PC-3 (cell line): Measurements from ENCODE around the gene ZEB2. TPM values are rescaled to one million over a fixed set of nuclear protein-coding genes. Genes with fewer than 3 reads are reported as not detected.
A peak's percentile ranks its signal among the peaks of the same experiment; 100 is the strongest.

Source experiments
- ATAC-seq: fragments of 200-7000 bp; cut with Tn5 transposase; 2 replicates; pipeline ENCODE4 v1.9.1; 2020; ENCODE audit warnings: mild to moderate bottlenecking, moderate library complexity
- BruUV-seq: library from RNA; stranded (reverse); fragments of 400-500 nt; replicated peaks from 2 replicates; lab custom pipeline; 2021; lab: Mats Ljungman, UMichigan
- CTCF ChIA-PET: fragments of 300-600 bp; sonication (Branson Sonifier 250); formaldehyde crosslinking; loops from one replicate; lab custom pipeline; 2022; ENCODE audit warnings: antibody characterized with exemption; lab: Charles Lee
- POLR2A ChIA-PET: fragments of 300-600 bp; sonication (Branson Sonifier 250); formaldehyde crosslinking; loops from one replicate; lab custom pipeline; 2022; ENCODE audit warnings: antibody characterized with exemption; ENCODE audit not compliant: unreplicated experiment; lab: Charles Lee
- DNase-seq: peaks from one replicate; pipeline ENCODE4 v3.0.0-alpha.2; 2015
- H2AFZ ChIP-seq: fragments of 300-600 bp; sonication (generic); 2 replicates; pipeline ENCODE4 v1.6.0; 2016; ENCODE audit warnings: antibody characterized with exemption, low read length
- H3F3A ChIP-seq: fragments of 300-600 bp; sonication (generic); one replicate; pipeline ENCODE4 v1.6.0; 2017; ENCODE audit warnings: antibody characterized with exemption, low read length, control low read depth, mild to moderate bottlenecking; ENCODE audit not compliant: unreplicated experiment
- H3K27ac ChIP-seq: fragments of 300-600 bp; sonication (generic); 2 replicates; pipeline ENCODE4 v1.5.1; 2016; ENCODE audit warnings: mild to moderate bottlenecking, low read length
- H3K27me3 ChIP-seq: fragments of 300-600 bp; sonication (generic); 2 replicates; pipeline ENCODE4 v1.6.1; 2016; ENCODE audit warnings: low read length, mixed read lengths
- H3K36me3 ChIP-seq: fragments of 300-600 bp; sonication (generic); 2 replicates; pipeline ENCODE4 v1.6.1; 2016; ENCODE audit warnings: low read depth, mixed run types, low read length, mixed read lengths
- H3K4me1 ChIP-seq: fragments of 300-600 bp; sonication (generic); 2 replicates; pipeline ENCODE4 v1.5.1; 2016; ENCODE audit warnings: low read length; ENCODE audit not compliant: insufficient read depth
- H3K4me2 ChIP-seq: fragments of 300-600 bp; sonication (generic); 2 replicates; pipeline ENCODE4 v1.6.0; 2016; ENCODE audit warnings: low read length
- H3K4me3 ChIP-seq: fragments of 300-600 bp; sonication (generic); 2 replicates; pipeline ENCODE4 v1.5.1; 2016; ENCODE audit warnings: mild to moderate bottlenecking, low read length, mixed read lengths
- H3K79me2 ChIP-seq: fragments of 300-600 bp; sonication (generic); 2 replicates; pipeline ENCODE4 v1.6.1; 2017; ENCODE audit warnings: low read length, mixed read lengths
- H3K9ac ChIP-seq: fragments of 300-600 bp; sonication (generic); 2 replicates; pipeline ENCODE4 v1.6.0; 2016; ENCODE audit warnings: mild to moderate bottlenecking, low read length
- H3K9me2 ChIP-seq: fragments of 300-600 bp; sonication (generic); replicated peaks from 2 replicates; pipeline ENCODE4 v1.6.1; 2016; ENCODE audit warnings: mixed run types, low read length, mixed read lengths
- H3K9me3 ChIP-seq: fragments of 300-600 bp; sonication (generic); 2 replicates; pipeline ENCODE4 v1.6.1; 2016; ENCODE audit warnings: low read length, mixed read lengths
- H4K20me1 ChIP-seq: fragments of 300-600 bp; sonication (generic); 2 replicates; pipeline ENCODE4 v1.6.1; 2016; ENCODE audit warnings: low read length, mixed read lengths
- EZH2 ChIP-seq: fragments of 300-600 bp; sonication (generic); IDR thresholded peaks from one replicate; pipeline ENCODE4 v1.6.1; 2017; ENCODE audit warnings: antibody characterized with exemption, mild to moderate bottlenecking, low read length; ENCODE audit not compliant: unreplicated experiment
- EZH2phosphoT487 ChIP-seq: fragments of 300-600 bp; sonication (generic); IDR thresholded peaks from 2 replicates; pipeline ENCODE4 v1.6.1; 2018; ENCODE audit warnings: mild to moderate bottlenecking, antibody characterized with exemption, low read length, borderline replicate concordance
- intact Hi-C: fragments of 100-400 bp; cut with micrococcal nuclease; formaldehyde crosslinking; loops from 2 replicates; pipeline ENCODE4 v1.9.0; 2023
- total RNA-seq: library from RNA; depleted of rRNA; stranded (reverse); fragments of >200 nt; gene quantifications from 2 replicates; pipeline ENCODE4 v1.2.3, GENCODE V29; 2014
- TF ChIP-seq, protein P1 (sequence below): fragments of 300-600 bp; sonication (generic); conservative IDR thresholded peaks from 2 replicates; pipeline ENCODE4 v1.5.1; 2017; ENCODE audit warnings: antibody characterized with exemption, low read depth, mild to moderate bottlenecking, low read length

ZEB2 gene
- total RNA-seq, 1 experiment from 2014 or later, result 1.1 TPM

GRCh38 chr2:144357623-144358373, 162.1 kb downstream of the ZEB2 start:
- no peaks in the 10 kb centered on the region for H3K27me3 ChIP-seq
- no peaks in the 10 kb centered on the region for H4K20me1 ChIP-seq
- no peaks in the 10 kb centered on the region for H3F3A ChIP-seq
- H3K79me2 ChIP-seq, result no peaks in the 10 kb centered on the region
- ChIA-PET POLR2A (no interaction called here), CTCF (no interaction called here)
- intact Hi-C loops, result no loop called here
- peak overlapping the region; percentile 49 for H3K9ac ChIP-seq
- TF ChIP-seq EZH2phosphoT487 (no peak), EZH2 (no peak)
- TF ChIP-seq, protein P1, sequence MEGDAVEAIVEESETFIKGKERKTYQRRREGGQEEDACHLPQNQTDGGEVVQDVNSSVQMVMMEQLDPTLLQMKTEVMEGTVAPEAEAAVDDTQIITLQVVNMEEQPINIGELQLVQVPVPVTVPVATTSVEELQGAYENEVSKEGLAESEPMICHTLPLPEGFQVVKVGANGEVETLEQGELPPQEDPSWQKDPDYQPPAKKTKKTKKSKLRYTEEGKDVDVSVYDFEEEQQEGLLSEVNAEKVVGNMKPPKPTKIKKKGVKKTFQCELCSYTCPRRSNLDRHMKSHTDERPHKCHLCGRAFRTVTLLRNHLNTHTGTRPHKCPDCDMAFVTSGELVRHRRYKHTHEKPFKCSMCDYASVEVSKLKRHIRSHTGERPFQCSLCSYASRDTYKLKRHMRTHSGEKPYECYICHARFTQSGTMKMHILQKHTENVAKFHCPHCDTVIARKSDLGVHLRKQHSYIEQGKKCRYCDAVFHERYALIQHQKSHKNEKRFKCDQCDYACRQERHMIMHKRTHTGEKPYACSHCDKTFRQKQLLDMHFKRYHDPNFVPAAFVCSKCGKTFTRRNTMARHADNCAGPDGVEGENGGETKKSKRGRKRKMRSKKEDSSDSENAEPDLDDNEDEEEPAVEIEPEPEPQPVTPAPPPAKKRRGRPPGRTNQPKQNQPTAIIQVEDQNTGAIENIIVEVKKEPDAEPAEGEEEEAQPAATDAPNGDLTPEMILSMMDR, result no peak
- no peak overlapping the region for H3K4me3 ChIP-seq
- H3K4me2 ChIP-seq, result peak overlapping the region; percentile 68
- no peaks in the 10 kb centered on the region for H3K36me3 ChIP-seq
- peaks cover 29% of the 10 kb centered on the region for H3K4me1 ChIP-seq
- H3K9me3 ChIP-seq, result no peaks in the 10 kb centered on the region
- H3K27ac ChIP-seq, result peak overlapping the region; percentile 72
- ATAC-seq, result peak; percentile 96
- peak overlapping the region; percentile 45 for H2AFZ ChIP-seq
- no peaks in the 10 kb centered on the region for H3K9me2 ChIP-seq
- no TSS peak for BruUV-seq
- DNase-seq, result peak; percentile 90

- POLR2A ChIA-PET, result no interaction called here
- H3K9me2 ChIP-seq, result no peaks in the 10 kb centered on the region
These were observed 163.5 kb downstream of the ZEB2 start for GRCh38 chr2:144356402-144356801.

More at GRCh38 chr2:144356402-144356801, 163.5 kb downstream of the ZEB2 start:
- Histone ChIP-seq H3K4me2 (no peak overlapping the region), H3K9ac (no peak overlapping the region), H3K79me2 (no peaks in the 10 kb centered on the region), H3K4me3 (no peak overlapping the region), H3K4me1 (peaks cover 29% of the 10 kb centered on the region), H3K9me3 (no peaks in the 10 kb centered on the region), H3K27ac (no peak overlapping the region), H3K27me3 (no peaks in the 10 kb centered on the region), H4K20me1 (no peaks in the 10 kb centered on the region), H3F3A (no peaks in the 10 kb centered on the region), H2AFZ (no peak overlapping the region), H3K36me3 (no peaks in the 10 kb centered on the region)
- ATAC-seq (no peak), DNase-seq (no peak)
- intact Hi-C loops, result no loop called here
- no TSS peak for BruUV-seq
- TF ChIP-seq, protein P1, result no peak
- TF ChIP-seq EZH2phosphoT487, result no peak
- no peak for TF ChIP-seq EZH2
- CTCF ChIA-PET, result no interaction called here
